ENCODE measurements around the gene ITPR1. TPM values are rescaled to one million over a fixed set of nuclear protein-coding genes. Genes with fewer than 3 reads are reported as not detected.

Gene ITPR1
- total and polyA plus RNA-seq, 5 experiments from 2014 or later: 8.3 to 80.4 (median 10.6) TPM

DNA sequence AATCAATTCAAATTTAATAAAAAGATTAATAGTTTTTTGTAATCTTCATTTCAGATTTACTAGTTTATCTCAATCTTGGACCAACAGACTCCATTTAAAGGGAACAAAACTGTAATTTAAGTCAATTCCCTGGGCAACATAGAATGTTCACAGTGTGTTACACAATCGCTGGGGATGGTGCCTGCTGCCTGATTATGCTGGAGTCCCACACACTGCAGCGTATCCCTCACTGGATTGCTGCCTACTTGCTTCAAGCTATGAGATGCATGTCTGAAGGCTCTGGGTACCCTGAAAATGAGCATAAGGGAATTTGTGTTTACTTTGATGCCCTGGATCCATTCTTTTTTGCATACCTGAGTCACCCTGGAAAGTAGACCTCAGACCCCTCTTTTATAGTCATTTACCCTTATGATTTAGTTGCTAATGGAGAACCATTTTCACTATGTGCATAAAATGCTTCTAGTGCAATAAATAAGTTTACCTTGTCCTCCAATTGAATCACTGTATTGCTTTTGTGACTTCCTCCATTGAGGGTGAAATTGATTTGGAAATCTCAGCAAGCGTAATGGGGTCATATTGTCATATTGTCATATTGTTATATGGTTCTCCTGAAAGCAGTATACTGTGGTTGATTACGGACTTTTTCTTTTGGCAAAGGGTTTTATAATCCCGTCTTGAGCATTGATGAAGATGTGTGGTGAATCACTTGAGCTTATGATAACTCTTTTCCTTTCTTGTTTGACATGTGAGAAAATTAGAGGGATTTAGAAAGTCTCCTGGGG is 35.9 kb downstream of the ITPR1 start:
- H3K9me3 Mint-ChIP-seq: no peaks in the 10 kb centered on the region
- peaks cover 20 to 67% (median 52%) of the 10 kb centered on the region in 4 donors for H3K4me1 Mint-ChIP-seq
- H3K4me3 Mint-ChIP-seq: no peak overlapping the region
- H3K27me3 Mint-ChIP-seq: no peaks in the 10 kb centered on the region
- DNase-seq (no peak), ATAC-seq (no peak)
- no peak overlapping the region for H3K27ac Mint-ChIP-seq
- H3K36me3 Mint-ChIP-seq: peaks cover 0 to 15% (median 7%) of the 10 kb centered on the region in 3 donors
- POLR2A ChIA-PET: no interaction called here

DNA sequence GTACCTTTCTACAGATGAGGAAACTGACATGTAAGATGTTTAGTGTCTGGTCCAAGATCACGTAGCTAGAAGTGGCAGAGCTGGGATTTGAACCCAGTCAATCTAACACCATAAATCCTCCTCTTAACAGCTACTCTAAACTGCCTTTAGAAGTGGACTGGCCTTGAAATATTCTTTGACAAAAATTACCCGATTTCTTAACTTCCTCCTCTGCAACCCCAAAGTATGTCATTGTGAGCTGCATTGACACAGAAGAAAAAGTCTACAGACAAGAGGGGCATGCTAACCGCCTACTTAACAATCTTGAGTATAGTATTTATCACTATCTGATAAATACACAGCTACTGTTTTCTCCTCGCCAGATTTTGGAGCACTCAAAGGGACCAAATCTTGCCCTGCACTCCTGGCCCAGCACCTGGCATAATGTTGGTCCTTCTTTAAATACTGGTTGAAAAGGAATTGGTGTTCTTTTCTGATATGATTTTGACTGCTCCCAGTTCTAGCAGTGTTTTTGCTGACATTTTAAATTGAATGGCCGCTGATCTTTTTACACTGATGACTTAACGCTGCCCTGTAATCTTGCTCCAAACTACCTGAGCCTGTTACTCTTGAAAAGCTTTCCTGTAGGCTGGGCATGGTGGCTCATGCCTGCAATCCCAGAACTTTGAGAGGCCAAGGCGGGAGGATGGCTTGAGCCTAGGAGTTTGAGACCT is 36.9 kb downstream of the ITPR1 start:
- no peak overlapping the region for H3K4me3 Mint-ChIP-seq
- H3K36me3 Mint-ChIP-seq: peaks cover 0 to 12% (median 5%) of the 10 kb centered on the region in 3 donors
- POLR2A ChIA-PET: interaction anchor here (0.8 kb wide), 1 partner anchor 11 kb away, joined by 3 read pairs; no protein-coding TSS in a partner anchor
- DNase-seq (no peak), ATAC-seq (no peak)
- H3K27me3 Mint-ChIP-seq: no peaks in the 10 kb centered on the region
- H3K9me3 Mint-ChIP-seq: no peaks in the 10 kb centered on the region
- H3K27ac Mint-ChIP-seq: no peak overlapping the region
- H3K4me1 Mint-ChIP-seq: peaks cover 21 to 67% (median 54%) of the 10 kb centered on the region in 4 donors

DNA sequence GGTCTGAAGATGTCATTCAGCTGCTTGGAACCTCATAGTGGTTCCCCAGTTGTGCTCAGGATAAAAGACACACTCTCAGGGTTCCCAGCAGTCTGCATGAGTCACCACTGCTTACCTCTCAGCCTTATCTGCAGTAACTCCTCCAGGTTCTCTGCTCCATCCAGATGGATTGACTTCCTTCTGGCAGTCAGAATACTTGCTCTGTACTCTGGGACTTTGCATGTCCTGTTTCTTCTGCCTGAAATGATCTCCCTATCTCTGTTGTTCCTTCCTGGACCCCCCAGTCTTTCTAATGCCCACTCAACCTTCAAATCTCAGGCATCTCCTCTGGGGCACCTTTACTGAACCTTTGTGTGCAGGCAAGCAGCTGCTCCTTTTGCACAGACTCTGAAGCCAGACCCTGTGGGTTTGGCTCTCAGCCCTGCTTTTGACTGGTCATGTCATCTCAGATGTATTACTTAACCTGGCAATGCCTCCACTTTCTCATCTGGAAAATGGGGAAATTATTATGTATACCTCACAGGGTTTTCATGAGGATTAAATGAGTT is 38.4 kb downstream of the ITPR1 start:
- H3K36me3 Mint-ChIP-seq: peaks cover 3 to 10% (median 5%) of the 10 kb centered on the region in 3 donors
- no peaks in the 10 kb centered on the region for H3K27me3 Mint-ChIP-seq
- DNase-seq (no peak), ATAC-seq (no peak)
- H3K27ac Mint-ChIP-seq: no peak overlapping the region
- H3K9me3 Mint-ChIP-seq: peaks cover 0 to 1% (median 0%) of the 10 kb centered on the region in 9 donors
- POLR2A ChIA-PET: no interaction called here
- H3K4me3 Mint-ChIP-seq: no peak overlapping the region
- H3K4me1 Mint-ChIP-seq: peaks cover 15 to 54% (median 42%) of the 10 kb centered on the region in 4 donors

DNA sequence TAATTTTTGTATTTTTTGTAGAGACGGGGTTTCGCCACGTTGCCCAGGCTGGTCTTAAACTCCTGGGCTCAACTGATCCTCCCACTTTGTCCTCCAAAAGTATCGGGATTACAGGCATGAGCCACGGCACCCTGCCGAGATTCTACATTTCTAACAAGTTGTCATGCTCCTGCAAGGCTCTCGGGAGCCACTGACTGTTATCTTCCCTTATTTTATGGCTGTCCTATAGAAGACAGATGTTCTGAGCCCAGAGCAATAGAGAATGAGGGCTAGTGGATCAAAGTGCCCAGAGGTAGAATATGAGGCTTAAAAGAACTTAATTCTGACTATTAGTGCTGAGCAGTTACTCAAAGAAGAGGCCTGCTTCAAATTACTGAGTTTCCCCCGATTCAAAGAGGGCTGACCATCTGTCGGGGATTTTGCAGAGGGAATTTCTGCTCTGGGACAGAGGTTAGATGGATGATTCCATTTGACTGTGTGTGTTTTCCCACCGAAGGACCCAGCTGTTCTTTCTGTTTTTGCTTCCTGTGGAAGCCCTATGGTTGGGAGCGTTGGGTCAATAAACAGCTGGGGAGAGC is 39.5 kb downstream of the ITPR1 start:
- POLR2A ChIA-PET: no interaction called here

DNA sequence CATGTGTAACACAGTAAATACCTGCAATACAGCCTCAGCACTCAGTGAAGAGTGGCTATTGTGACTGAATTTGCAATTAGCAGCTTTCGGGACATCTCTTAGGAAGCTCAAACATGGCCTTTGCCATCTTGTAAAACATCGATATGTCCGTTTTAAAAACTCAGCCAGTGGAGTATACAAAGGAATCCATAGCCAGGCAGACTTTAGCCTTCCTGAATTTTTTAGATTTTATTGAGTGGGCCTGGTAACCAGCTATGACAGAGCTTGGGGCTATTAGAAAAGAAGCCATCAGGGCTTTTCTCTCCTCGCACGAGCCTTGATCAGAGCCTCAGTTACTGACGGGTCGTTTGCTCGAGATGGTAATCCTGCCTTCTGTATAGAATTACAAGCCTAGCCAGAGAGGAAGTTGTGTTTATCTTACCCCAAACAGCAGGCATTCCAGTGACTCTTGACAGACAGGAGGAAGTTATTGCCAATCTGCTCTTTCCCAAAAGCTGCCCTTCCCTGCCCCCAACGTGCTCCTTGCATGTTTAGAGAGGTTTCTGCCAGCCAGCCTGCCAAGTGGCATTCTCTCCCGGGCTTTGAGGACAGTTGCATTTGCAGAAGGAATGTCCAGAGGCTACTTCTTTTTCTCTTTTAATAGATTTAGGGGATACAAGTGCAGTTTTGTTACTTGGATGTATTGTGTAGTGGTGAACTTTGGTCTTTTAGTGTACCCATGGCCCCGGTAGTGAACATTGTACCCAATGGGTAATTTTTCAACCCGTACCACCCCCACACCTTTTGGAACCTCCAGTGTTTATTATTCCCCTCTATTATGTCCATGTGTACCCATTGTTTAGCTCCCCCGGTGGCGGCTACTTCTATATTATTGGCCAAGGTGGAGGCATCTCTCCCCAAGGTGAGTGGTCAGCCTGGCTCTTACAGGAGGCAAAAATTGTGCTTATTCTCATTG is 40.6 kb downstream of the ITPR1 start:
- DNase-seq (no peak), ATAC-seq (no peak)
- Mint-ChIP-seq H3K27ac (peak overlapping the region in 3 of 10 donors; percentile 28 to 46 (median 30)), H3K9me3 (peaks cover 0 to 20% (median 3%) of the 10 kb centered on the region in 9 donors), H3K4me1 (peaks cover 16 to 55% (median 42%) of the 10 kb centered on the region in 4 donors), H3K4me3 (no peak overlapping the region), H3K36me3 (peaks cover 12 to 23% (median 23%) of the 10 kb centered on the region in 3 donors), H3K27me3 (no peaks in the 10 kb centered on the region)
- POLR2A ChIA-PET: no interaction called here

More for the DNA sequence above, 39.5 kb downstream of the ITPR1 start:
- DNase-seq: no peak
- Mint-ChIP-seq H3K36me3 (peaks cover 10 to 20% (median 12%) of the 10 kb centered on the region in 3 donors), H3K4me3 (no peak overlapping the region), H3K27me3 (no peaks in the 10 kb centered on the region), H3K27ac (no peak overlapping the region), H3K4me1 (peaks cover 16 to 52% (median 42%) of the 10 kb centered on the region in 4 donors), H3K9me3 (peaks cover 0 to 12% (median 3%) of the 10 kb centered on the region in 9 donors)
- no peak for ATAC-seq

DNA sequence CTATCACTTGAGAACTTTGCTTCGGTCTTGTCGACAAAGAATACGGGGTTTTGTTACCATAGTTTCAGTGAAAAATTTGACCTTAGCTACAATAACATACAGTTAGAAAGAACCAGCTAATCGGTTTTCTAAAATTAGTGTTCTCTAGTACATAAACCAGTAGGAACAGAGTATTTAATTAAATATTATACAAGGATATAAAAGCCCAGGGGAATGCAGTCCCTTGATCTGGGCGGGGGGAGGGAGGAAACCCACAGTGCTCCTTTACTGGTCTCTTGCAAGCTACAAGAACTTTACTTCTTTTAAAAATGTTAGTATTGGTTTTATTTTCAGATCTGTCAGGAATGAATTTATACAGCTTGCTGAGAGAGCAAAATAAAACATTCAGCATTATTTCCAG is 41.8 kb downstream of the ITPR1 start:
- ATAC-seq (no peak), DNase-seq (no peak)
- H3K27me3 Mint-ChIP-seq: no peaks in the 10 kb centered on the region
- H3K36me3 Mint-ChIP-seq: peaks cover 15 to 24% (median 23%) of the 10 kb centered on the region in 3 donors
- POLR2A ChIA-PET: no interaction called here
- peaks cover 19 to 49% (median 39%) of the 10 kb centered on the region in 4 donors for H3K4me1 Mint-ChIP-seq
- H3K27ac Mint-ChIP-seq: peak overlapping the region in 2 of 10 donors; percentile 30 to 42
- peaks cover 0 to 22% (median 6%) of the 10 kb centered on the region in 9 donors for H3K9me3 Mint-ChIP-seq
- H3K4me3 Mint-ChIP-seq: no peak overlapping the region

DNA sequence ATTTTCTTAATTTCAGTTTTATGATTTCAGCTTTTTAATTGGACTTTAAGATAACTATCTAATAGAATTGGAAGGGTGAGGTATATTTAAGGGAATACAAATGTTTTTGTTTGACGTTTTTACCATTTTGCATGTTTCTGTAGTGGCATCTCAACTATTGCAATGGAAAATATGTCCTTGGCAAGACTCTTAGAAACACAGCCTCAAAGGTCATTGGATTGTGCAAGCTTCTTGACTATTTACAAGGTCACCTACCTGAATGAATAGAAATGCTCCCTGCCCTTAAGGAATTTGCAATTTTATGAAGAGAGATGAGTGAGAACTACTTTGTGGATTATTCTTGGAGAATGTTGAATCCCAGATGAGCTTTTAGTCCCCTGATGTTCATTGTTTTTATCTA is 43.1 kb downstream of the ITPR1 start:
- DNase-seq (no peak), ATAC-seq (no peak)
- Mint-ChIP-seq H3K27ac (no peak overlapping the region), H3K36me3 (peaks cover 16 to 24% (median 23%) of the 10 kb centered on the region in 3 donors), H3K27me3 (no peaks in the 10 kb centered on the region), H3K4me1 (peaks cover 16 to 41% (median 30%) of the 10 kb centered on the region in 4 donors), H3K4me3 (no peak overlapping the region), H3K9me3 (peaks cover 0 to 22% (median 6%) of the 10 kb centered on the region in 9 donors)
- POLR2A ChIA-PET: no interaction called here

DNA sequence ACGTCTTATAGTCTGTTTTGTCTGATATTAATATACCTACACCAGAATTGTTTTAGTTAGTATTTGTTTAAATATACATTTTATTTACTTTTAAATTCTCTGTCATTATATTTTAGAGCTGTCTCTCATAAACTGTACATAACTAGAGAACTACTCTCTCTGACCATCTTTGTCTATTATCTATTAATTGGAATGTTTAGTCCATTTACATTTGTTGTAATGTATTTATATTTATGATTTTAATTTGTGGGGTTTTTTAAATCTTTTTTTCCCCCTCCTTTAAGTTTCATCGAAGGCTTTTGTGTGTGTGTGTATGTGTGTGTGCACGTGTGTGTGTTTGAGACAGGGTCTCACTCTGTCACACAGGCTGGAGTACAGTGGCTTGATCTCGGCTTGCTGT is 47.1 kb downstream of the ITPR1 start:
- DNase-seq: no peak
- Mint-ChIP-seq H3K36me3 (peaks cover 23 to 26% (median 23%) of the 10 kb centered on the region in 3 donors), H3K27ac (no peak overlapping the region), H3K9me3 (peaks cover 0 to 22% (median 6%) of the 10 kb centered on the region in 9 donors), H3K27me3 (no peaks in the 10 kb centered on the region), H3K4me1 (peaks cover 0 to 23% (median 7%) of the 10 kb centered on the region in 4 donors), H3K4me3 (no peak overlapping the region)
- POLR2A ChIA-PET: no interaction called here
- ATAC-seq: no peak

DNA sequence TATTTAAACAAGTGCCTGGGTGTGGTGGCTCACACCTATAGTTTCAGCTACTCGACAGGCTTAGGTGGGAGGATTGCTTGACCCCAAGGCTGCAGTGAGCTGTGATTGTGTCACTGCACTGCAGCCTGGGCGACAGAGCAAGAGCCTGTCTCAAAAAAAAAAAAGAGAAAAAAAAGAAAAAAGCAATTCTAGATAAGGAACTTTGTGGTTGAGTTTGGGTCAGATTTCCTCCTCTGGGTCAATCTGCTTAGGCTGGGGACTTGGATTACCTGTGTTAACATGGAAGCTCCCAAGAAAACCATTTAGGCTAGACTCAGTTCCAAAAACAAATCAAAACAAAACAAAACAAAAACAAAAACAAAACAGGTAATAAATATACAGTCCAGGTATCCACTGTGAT is 50.0 kb downstream of the ITPR1 start:
- DNase-seq (no peak), ATAC-seq (no peak)
- no peak overlapping the region for H3K4me3 Mint-ChIP-seq
- POLR2A ChIA-PET: no interaction called here
- H3K27me3 Mint-ChIP-seq: no peaks in the 10 kb centered on the region
- H3K36me3 Mint-ChIP-seq: peaks cover 4 to 14% (median 13%) of the 10 kb centered on the region in 3 donors
- peaks cover 0 to 9% (median 4%) of the 10 kb centered on the region in 9 donors for H3K9me3 Mint-ChIP-seq
- peaks cover 6 to 32% (median 12%) of the 10 kb centered on the region in 4 donors for H3K4me1 Mint-ChIP-seq
- peak overlapping the region in 1 of 10 donors; percentile 26 for H3K27ac Mint-ChIP-seq

DNA sequence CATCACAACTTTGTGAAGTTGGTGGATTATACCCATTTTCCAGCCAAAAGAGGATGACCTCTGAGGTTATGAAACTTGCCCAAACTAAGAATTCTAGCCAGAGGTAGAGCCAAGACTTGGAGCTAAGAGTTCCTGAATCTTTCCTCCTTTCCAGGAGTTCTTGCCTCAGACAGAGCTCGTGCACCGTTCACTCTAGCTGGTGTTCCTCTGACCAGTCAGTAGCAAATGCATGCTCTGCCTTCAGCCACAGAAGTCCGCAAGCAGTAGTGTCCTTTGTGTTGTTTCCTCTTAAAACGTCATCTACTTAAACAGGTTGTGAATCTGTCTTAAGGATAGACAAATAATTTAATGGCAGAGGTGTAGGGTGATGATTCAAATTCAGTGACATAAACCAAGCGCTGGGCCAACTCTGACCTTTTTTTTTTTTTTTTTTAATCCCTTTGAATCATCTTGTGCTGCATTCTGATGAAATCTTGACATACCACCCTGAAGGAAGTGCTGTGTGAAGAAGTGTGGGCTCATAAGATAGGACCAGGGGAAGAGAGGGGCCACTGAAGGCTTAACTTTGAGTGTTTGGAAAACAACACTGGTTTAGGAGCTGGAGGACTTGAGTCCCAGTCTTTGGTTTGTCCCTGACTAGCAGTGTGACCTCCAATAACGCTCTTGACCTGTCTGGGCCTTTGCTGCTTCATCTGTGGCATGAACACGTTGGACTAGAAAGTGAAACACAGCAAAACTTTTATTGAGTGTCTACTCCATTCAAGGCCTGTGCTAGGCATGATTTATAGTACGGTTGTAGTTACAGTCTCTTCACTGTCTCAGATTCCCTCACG is 53.4 kb downstream of the ITPR1 start:
- H3K27me3 Mint-ChIP-seq: no peaks in the 10 kb centered on the region
- H3K27ac Mint-ChIP-seq: no peak overlapping the region
- POLR2A ChIA-PET: no interaction called here

DNA sequence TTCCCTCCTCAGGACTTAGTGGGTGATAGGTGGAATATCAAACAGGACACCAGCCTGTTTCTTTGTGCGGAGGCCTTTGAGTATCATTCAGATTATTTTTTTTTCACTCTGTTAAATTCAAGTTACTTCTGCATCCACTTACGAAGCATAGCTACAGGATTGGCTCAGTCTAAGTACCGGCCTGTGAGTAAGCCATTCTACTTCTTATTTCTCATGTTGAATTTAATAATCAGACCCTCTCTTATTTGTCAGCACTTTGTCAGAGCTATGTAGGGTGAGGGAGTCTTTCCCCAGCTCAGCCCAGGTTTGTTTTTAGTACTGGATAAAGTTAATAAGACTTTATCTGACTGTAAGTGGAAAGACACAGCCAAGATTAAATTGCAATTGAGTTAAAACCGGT is 54.7 kb downstream of the ITPR1 start:
- H3K4me3 Mint-ChIP-seq: no peak overlapping the region
- POLR2A ChIA-PET: no interaction called here
- H3K9me3 Mint-ChIP-seq: no peaks in the 10 kb centered on the region
- no peak overlapping the region for H3K27ac Mint-ChIP-seq
- peaks cover 0 to 19% (median 13%) of the 10 kb centered on the region in 3 donors for H3K36me3 Mint-ChIP-seq
- H3K4me1 Mint-ChIP-seq: peaks cover 9 to 29% (median 22%) of the 10 kb centered on the region in 4 donors
- H3K27me3 Mint-ChIP-seq: no peaks in the 10 kb centered on the region
- ATAC-seq (no peak), DNase-seq (no peak)

More for the DNA sequence above, 53.4 kb downstream of the ITPR1 start:
- H3K4me3 Mint-ChIP-seq: no peak overlapping the region
- no peak for ATAC-seq
- no peak for DNase-seq
- peaks cover 0 to 2% (median 0%) of the 10 kb centered on the region in 9 donors for H3K9me3 Mint-ChIP-seq
- H3K4me1 Mint-ChIP-seq: peaks cover 9 to 29% (median 26%) of the 10 kb centered on the region in 4 donors
- peaks cover 0 to 13% (median 6%) of the 10 kb centered on the region in 3 donors for H3K36me3 Mint-ChIP-seq

Data from naive thymus-derived CD8-positive, alpha-beta T cell (primary cell).